Hepatocyte (in vitro differentiated cells): ENCODE data around the gene ANO10.

Source experiments
- EZH2phosphoT487 ChIP-seq: fragments of 200-600 bp; sonication (generic); IDR thresholded peaks from one replicate; pipeline ENCODE4 v1.6.1; 2018; ENCODE audit warnings: antibody characterized with exemption, mild to moderate bottlenecking, low read depth, moderate library complexity; ENCODE audit not compliant: unreplicated experiment, severe bottlenecking
- TF ChIP-seq, protein P1 (sequence below): fragments of 200-600 bp; sonication (generic); IDR thresholded peaks from 2 replicates; pipeline ENCODE4 v1.5.1; 2016; ENCODE audit warnings: antibody characterized with exemption, mild to moderate bottlenecking; ENCODE audit not compliant: poor library complexity

DNA sequence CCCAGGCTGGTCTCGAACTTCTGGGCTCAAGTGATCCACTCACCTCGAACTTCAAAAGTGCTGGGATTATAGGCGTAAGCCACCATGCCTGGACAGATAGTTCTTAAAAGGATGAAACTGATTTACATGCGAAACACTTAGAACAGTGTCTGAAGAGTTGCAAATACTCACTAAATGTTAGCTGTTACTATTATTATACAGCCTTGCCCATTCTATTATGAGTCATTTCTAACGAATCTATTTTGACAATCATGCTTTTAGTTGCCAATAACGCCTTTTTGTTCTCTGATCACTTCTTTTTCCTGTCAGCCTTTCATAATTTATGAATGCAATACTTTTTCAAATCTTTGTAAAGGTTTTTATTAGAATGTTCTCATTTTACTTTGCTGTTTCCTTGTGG, 222.8 kb downstream of the ANO10 start:
- TF ChIP-seq, protein P1, sequence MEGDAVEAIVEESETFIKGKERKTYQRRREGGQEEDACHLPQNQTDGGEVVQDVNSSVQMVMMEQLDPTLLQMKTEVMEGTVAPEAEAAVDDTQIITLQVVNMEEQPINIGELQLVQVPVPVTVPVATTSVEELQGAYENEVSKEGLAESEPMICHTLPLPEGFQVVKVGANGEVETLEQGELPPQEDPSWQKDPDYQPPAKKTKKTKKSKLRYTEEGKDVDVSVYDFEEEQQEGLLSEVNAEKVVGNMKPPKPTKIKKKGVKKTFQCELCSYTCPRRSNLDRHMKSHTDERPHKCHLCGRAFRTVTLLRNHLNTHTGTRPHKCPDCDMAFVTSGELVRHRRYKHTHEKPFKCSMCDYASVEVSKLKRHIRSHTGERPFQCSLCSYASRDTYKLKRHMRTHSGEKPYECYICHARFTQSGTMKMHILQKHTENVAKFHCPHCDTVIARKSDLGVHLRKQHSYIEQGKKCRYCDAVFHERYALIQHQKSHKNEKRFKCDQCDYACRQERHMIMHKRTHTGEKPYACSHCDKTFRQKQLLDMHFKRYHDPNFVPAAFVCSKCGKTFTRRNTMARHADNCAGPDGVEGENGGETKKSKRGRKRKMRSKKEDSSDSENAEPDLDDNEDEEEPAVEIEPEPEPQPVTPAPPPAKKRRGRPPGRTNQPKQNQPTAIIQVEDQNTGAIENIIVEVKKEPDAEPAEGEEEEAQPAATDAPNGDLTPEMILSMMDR, result no peak
- no peak for TF ChIP-seq EZH2phosphoT487
